ENCODE data around the gene SPSB3. TPM values are rescaled to one million over a fixed set of nuclear protein-coding genes. Genes with fewer than 3 reads are reported as not detected.

Gene SPSB3
- total and polyA plus RNA-seq, 2 of the 13 experiments (the other 11 are each of a cell fraction or from before 2014, with no cell fraction given): 13.2 to 21.9 TPM

DNA sequence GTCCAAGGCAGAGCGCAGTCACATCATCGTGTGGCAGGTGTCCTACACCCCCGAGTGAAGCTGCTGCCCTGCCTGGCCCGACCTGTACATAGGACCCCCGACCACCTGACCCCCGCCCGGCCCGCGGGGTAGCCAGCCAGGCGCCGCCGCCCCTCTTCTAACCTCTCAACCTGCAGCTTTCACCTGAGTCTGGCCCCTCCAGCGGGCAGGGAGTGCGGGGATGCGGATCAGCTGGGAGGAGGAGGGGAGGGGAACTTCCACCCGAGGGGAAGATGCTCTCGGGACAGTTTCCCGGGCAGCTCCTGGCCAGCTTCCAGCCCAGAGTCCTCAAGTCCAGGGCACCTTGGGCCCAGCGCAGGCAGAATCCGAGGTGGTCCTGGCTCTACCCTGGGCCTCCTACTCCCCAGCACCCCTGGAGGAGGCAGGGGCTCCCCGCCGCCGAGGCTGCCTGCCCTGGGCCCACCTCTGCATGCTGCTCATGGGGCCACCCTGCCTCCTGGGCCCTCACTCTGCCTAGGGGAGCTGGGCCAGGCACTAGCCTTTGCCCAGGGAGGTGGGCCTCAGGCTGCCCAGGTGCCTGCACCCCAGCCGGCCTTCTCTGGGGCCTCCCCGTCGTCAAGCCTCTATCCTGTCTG is 13.5 kb downstream of the SPSB3 start (continued):
- TF ChIP-seq, protein P1, sequence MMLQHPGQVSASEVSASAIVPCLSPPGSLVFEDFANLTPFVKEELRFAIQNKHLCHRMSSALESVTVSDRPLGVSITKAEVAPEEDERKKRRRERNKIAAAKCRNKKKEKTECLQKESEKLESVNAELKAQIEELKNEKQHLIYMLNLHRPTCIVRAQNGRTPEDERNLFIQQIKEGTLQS (CRISPR knock-in tag; IDR thresholded peaks at IDR 0.05): no peak
- TF ChIP-seq ZNF749 (CRISPR knock-in tag; IDR thresholded peaks at IDR 0.05; ENCODE audit: borderline replicate concordance): no peak

DNA sequence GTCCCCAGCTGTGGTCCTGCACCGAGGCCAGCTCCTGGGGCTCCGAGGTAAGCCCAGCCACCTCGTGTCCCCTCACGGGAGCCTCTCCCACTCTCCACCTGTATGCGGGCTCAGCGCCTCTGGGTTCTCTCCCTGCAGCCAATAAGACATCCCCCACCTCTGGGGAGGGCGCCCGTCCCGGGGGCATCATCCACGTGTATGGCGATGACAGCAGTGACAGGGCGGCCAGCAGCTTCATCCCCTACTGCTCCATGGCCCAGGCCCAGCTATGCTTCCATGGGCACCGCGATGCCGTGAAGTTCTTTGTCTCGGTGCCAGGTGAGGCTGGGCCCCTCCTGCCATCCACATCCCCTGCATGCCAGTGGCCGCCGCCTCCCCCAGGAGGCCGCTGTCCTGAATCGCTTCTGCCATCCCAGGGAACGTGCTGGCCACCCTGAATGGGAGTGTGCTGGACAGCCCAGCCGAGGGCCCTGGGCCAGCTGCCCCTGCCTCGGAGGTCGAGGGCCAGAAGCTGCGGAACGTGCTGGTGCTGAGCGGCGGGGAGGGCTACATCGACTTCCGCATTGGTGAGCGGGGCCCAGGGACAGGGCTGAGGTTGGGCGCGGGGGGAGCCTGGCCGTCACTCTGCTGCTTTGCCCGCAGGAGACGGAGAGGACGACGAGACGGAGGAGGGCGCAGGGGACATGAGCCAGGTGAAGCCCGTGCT is 14.2 kb downstream of the SPSB3 start:
- FAIRE-seq (no peak), DNase-seq (ENCODE audit: low spot score) (no peak), ATAC-seq (no peak)
- ChIA-PET POLR2A (interaction anchor here (2.7 kb wide), 1 partner anchor 14 kb away, joined by 7 read pairs; the partner anchor contains the start of genes NUBP2 and SPSB3), CTCF (ENCODE audit: low intra/inter-chr PET ratio, low total read pairs) (no interaction called here)
- no peaks in the 10 kb centered on the region for H3K4me1 ChIP-seq (ENCODE audit: insufficient read depth, low read length)
- in situ Hi-C loops (cut with HindIII; ENCODE audit: extremely low pct_ligation_motif_present, low pct_unique_long_range_greater_than_20kb): no loop called here
- WGBS (ENCODE audit: low lambda C conversion rate): 95% methylated on average over 21 of the region's 41 CpGs
- BruUV-seq (replicated peaks): no TSS peak
- no peak overlapping the region for H3K4me2 ChIP-seq (ENCODE audit: low read depth, low read length)
- H2AFZ ChIP-seq (ENCODE audit: low read length): no peak overlapping the region
- intact Hi-C loops (cut with micrococcal nuclease; ENCODE audit: unreplicated experiment): no loop called here
- no peak overlapping the region for H3K27ac ChIP-seq (ENCODE audit: extremely low read length, insufficient read depth, low read length)
- peaks cover 18 to 30% of the 10 kb centered on the region in 2 experiments; a peak in 4 of 5 replicates for H3K36me3 ChIP-seq (replicated peaks in 1 of 2; ENCODE audit: control insufficient read depth in 1 of 2, insufficient read depth in 2 of 2, low read length in 2 of 2)
- no peaks in the 10 kb centered on the region; a peak in 1 of 5 replicates for H3K27me3 ChIP-seq (ENCODE audit: control insufficient read depth in 1 of 2, insufficient read depth in 2 of 2, low read length in 2 of 2)
- H3K9ac ChIP-seq (ENCODE audit: insufficient read depth, low read depth, low read length): no peak overlapping the region
- no peak overlapping the region for H3K4me3 ChIP-seq (replicated peaks in 1 of 3; ENCODE audit: insufficient read depth in 1 of 3, low read depth in 2 of 3, low read length in 3 of 3)
- no peaks in the 10 kb centered on the region for H4K20me1 ChIP-seq (ENCODE audit: insufficient read depth, low read length)
- peaks cover 12% of the 10 kb centered on the region for H3K79me2 ChIP-seq (ENCODE audit: insufficient read depth, low read length)
- H3K9me3 ChIP-seq (ENCODE audit: low read length): no peaks in the 10 kb centered on the region
- TF ChIP-seq, protein P2, sequence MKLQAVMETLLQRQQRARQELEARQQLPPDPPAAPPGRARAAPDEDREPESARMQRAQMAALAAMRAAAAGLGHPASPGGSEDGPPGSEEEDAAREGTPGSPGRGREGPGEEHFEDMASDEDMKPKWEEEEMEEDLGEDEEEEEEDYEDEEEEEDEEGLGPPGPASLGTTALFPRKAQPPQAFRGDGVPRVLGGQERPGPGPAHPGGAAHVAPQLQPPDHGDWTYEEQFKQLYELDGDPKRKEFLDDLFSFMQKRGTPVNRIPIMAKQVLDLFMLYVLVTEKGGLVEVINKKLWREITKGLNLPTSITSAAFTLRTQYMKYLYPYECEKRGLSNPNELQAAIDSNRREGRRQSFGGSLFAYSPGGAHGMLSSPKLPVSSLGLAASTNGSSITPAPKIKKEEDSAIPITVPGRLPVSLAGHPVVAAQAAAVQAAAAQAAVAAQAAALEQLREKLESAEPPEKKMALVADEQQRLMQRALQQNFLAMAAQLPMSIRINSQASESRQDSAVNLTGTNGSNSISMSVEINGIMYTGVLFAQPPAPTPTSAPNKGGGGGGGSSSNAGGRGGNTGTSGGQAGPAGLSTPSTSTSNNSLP (IDR thresholded peaks at IDR 0.05; ENCODE audit: low read depth, low read length): no peak
- TF ChIP-seq ZC3H4 (CRISPR knock-in tag; IDR thresholded peaks at IDR 0.05; ENCODE audit: borderline replicate concordance) (no peak), FOXJ3 (CRISPR knock-in tag; IDR thresholded peaks at IDR 0.05; ENCODE audit: borderline replicate concordance) (no peak), ZBTB3 (CRISPR knock-in tag; IDR thresholded peaks at IDR 0.05; ENCODE audit: borderline replicate concordance, low read depth) (no peak), NCOR1 (IDR thresholded peaks at IDR 0.05; ENCODE audit: borderline replicate concordance, low read length) (no peak), POLR2G (IDR thresholded peaks at IDR 0.05; ENCODE audit: low read depth, low read length) (no peak), ZBTB8A (CRISPR knock-in tag; IDR thresholded peaks at IDR 0.05; ENCODE audit: borderline replicate concordance, low read depth) (no peak)
- TF ChIP-seq, protein P3, sequence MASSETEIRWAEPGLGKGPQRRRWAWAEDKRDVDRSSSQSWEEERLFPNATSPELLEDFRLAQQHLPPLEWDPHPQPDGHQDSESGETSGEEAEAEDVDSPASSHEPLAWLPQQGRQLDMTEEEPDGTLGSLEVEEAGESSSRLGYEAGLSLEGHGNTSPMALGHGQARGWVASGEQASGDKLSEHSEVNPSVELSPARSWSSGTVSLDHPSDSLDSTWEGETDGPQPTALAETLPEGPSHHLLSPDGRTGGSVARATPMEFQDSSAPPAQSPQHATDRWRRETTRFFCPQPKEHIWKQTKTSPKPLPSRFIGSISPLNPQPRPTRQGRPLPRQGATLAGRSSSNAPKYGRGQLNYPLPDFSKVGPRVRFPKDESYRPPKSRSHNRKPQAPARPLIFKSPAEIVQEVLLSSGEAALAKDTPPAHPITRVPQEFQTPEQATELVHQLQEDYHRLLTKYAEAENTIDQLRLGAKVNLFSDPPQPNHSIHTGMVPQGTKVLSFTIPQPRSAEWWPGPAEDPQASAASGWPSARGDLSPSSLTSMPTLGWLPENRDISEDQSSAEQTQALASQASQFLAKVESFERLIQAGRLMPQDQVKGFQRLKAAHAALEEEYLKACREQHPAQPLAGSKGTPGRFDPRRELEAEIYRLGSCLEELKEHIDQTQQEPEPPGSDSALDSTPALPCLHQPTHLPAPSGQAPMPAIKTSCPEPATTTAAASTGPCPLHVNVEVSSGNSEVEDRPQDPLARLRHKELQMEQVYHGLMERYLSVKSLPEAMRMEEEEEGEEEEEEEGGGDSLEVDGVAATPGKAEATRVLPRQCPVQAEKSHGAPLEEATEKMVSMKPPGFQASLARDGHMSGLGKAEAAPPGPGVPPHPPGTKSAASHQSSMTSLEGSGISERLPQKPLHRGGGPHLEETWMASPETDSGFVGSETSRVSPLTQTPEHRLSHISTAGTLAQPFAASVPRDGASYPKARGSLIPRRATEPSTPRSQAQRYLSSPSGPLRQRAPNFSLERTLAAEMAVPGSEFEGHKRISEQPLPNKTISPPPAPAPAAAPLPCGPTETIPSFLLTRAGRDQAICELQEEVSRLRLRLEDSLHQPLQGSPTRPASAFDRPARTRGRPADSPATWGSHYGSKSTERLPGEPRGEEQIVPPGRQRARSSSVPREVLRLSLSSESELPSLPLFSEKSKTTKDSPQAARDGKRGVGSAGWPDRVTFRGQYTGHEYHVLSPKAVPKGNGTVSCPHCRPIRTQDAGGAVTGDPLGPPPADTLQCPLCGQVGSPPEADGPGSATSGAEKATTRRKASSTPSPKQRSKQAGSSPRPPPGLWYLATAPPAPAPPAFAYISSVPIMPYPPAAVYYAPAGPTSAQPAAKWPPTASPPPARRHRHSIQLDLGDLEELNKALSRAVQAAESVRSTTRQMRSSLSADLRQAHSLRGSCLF (CRISPR knock-in tag; IDR thresholded peaks at IDR 0.05; ENCODE audit: borderline replicate concordance): no peak
- TF ChIP-seq, protein P4, sequence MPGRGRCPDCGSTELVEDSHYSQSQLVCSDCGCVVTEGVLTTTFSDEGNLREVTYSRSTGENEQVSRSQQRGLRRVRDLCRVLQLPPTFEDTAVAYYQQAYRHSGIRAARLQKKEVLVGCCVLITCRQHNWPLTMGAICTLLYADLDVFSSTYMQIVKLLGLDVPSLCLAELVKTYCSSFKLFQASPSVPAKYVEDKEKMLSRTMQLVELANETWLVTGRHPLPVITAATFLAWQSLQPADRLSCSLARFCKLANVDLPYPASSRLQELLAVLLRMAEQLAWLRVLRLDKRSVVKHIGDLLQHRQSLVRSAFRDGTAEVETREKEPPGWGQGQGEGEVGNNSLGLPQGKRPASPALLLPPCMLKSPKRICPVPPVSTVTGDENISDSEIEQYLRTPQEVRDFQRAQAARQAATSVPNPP (CRISPR knock-in tag; IDR thresholded peaks at IDR 0.05): no peak

Data from HepG2 (cell line).